HG02759 (cell line): ENCODE data around the gene ZNF576.
"Not testable (repeated sequence)": the region's sequence is repeated elsewhere in the genome, so short reads cannot be mapped to it uniquely, and the experiment has no call there.

Experiments
- ATAC-seq: cut with Tn5 transposase; IDR thresholded peaks from one replicate; pipeline ENCODE4 v1.9.1; 2021; ENCODE audit warnings: mild to moderate bottlenecking, moderate library complexity; ENCODE audit not compliant: unreplicated experiment

ZNF576 gene

DNA sequence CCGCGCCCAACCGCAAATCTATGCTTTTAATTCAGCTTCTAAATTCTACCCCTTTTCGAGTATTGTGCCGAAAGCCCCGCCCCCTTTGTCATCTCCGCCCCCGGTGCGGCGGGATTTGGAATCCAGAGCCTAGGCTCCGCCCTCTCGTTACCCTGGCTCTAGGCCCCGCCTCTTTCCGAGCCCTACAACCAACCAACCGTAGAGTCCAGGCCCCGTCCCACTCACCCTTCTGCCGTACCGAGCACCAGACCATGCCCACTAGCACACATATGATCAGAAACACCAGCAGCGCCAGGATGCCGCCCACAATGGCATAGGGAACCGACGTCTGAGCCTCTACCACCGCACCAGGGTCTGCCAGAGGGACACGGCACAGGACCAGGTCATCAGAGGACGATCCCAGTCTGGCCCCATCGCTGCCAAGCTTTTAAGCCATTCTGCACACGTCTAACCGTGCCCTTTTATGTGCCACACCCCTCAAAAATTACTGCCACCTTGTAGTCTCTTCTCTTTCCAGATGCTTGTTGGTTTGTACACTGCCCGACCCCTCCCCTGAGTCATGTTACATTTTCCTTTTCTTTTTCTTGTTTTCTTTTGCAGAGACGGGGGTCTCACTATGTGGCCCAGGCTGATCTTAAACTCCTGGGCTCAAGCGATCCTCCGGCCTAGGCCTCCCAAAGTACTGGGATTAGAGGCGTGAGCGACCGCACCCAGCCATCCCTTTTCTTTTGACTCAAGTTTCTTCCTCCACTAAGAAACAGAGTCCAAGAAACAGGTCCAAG lies 27.7 kb downstream of the ZNF576 start:
- ATAC-seq: no peak

DNA sequence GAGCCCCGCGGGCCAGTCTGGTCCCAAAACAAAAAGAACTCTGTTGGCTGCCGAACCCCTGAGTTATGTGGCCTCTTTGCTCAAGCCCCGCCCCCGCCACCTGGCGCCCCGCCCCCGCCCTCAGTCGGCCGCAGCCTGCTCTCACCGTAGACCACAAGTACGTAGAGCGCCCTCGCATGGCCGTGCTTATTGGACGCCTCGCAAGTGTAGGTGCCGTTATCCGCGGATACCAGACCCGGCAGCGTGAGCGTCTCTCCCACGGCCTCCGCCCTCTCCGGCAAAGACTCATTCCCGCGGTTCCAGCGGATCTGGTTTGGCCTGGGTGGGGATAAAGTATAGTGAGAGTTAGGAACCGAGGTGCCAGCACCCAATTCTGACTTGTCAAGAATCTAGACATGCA lies 28.5 kb downstream of the ZNF576 start:
- ATAC-seq: peak; percentile 44

GRCh38 chr19:43625918-43626579 lies 29.7 kb downstream of the ZNF576 start:
- ATAC-seq: no peak

GRCh38 chr19:43626838-43627237 lies 30.4 kb downstream of the ZNF576 start:
- ATAC-seq: no peak

- no peak for ATAC-seq
These were observed 32.4 kb downstream of the ZNF576 start for GRCh38 chr19:43628646-43629326.

GRCh38 chr19:43631491-43631890 lies 35.1 kb downstream of the ZNF576 start:
- no peak for ATAC-seq

DNA sequence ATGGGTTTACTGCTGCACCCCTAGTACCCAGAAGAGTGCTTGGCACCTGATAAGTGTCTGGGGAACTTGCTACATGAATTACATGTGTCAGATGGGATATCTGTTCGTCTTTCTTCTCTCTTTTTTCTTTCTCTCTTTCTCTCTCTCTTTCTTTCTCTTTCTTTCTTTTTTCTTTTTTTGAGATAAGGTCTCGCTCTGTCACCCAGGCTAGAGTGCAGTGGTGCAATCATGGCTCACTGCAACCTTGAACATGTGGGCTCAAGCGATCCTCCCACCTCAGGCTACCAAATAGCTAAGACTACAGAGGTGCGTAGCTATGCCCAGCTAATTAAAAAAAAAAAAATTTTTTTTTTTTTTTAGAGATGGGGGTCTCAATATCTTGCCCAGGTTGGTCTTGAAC lies 37.1 kb downstream of the ZNF576 start:
- ATAC-seq: no peak

- ATAC-seq: no peak
These were observed 37.7 kb downstream of the ZNF576 start for GRCh38 chr19:43634068-43634467.

DNA sequence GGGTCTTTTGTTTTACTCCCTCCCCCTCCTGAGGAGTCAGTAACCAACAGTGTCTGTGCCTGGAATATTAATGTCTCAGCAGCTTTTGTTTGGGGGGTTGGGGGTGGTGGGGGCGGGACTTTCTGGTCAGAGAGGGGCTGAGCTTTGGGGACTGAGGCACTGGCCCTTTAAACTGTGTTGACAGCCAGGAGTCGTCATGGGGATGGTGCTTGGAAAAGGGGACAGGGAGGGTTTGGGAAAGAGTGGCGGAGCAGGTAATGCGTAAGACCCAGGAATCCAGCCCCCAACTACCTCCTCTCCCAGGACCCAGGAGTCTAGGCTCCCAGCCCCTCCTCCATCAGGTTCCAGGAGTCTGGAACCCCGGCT lies 38.1 kb downstream of the ZNF576 start:
- no peak for ATAC-seq

DNA sequence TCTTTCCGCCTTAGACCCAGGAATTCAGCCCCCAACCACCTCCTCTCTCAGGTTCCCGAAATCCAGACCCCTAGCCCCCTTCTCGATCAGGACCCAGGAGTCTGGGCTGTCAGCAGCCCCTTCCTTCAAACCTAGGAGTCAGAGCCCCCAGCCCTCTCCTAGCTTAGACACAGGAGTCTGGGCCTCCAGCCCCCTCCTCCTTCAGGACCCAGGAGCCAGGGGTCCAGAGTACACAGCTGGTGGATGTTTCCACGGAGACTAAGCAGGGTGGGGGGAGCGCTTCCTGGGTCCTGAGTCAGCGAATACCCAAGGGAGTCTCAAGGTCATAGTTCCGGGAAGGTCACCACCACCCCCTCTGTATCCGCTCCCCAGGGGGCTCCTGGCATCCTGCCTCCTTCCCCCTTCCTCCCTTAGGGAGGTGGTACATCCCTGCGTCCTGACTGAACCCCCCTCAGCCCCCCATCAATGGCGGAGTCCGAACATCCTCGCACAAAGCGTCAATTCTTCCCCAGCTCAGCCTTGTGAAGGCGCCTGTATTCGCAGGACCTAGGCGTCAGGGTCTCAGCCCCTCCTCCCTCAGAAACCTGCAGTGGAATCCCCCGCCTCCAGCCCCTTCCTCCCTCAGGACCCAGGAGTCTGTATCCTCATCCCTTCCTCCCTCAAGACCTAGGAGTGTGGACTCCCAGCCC lies 38.6 kb downstream of the ZNF576 start:
- ATAC-seq: no peak

DNA sequence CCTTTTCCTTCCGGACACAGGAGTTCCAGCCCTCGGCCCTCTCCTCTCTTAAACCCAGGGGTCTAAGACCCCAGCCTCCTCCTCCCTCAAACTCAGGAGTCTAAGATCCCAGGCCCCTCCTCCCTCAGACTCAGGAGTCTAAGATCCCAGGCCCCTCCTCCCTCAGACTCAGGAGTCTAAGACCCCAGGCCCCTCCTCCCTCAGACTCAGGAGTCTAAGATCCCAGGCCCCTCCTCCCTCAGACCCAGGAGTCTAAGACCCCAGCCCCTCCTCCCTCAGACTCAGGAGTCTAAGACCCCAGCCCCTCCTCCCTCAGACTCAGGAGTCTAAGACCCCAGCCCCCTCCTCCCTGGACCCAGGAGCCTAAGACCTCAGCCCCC lies 39.2 kb downstream of the ZNF576 start:
- ATAC-seq: not testable (repeated sequence)

DNA sequence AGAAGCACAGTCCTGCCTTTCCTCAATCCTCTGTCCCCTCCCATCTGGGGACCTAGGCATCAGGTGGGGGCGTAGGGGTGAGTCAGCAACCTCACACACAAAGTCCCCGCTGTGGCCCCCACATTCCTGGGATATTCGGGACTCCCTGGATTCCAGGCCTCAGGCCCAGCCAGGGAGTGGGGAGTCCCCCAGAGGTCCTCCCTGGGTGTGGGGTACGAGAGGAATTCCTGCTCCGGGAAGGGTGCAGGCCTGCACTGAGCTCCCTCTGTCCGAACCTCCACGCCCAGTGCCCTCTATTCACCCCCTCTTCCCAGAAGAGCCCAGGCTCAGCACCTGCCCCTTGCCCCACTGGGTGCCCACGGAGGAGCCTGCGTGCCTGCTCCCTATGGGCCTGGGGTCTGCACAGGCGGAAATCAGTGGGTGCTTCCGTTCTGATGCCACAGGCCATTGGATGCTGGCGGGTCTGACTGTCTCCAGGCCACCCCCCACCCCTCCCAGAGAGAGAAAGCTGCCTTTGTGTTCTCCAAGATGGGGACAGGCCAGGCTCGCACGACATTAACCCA lies 39.8 kb downstream of the ZNF576 start:
- no peak for ATAC-seq

DNA sequence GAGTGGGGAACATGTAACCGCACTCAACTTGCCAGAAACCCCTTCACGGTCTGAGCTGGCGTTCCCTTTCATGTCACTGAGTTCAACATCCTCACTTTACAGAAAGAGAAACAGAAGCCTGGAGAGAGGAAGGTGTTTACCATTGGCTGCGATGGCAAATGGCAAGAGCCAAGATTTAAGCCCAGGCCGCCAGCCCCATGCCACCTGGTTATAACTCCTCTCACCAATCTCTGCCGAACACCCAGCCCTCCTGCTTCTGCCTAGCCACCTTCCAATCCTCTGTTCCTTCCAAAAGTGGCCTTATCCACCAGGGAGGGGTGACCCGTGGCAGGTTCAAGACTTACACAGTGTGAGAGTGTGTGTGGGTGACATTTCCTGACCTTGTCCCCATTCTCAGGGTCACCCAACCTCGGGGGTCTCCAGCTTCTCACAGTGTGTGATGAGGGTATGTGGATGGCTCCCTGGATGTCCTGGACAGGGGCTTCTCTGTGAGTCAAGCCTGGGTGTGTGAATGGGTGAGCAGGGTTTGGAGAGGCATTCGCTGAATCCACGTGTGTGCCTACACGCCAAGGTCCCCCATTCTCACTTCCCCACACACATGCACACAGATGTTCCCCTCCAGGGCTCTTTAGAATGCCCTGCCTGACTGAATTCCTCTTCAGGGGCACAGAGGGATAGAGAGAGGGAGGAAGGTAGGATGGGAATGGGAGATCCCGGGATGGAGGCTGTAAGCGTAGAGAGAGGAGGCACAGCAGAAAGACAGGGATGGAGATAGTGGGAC lies 42.0 kb downstream of the ZNF576 start:
- no peak for ATAC-seq

- no peak for ATAC-seq
These were observed 42.7 kb downstream of the ZNF576 start for GRCh38 chr19:43638995-43639518.

DNA sequence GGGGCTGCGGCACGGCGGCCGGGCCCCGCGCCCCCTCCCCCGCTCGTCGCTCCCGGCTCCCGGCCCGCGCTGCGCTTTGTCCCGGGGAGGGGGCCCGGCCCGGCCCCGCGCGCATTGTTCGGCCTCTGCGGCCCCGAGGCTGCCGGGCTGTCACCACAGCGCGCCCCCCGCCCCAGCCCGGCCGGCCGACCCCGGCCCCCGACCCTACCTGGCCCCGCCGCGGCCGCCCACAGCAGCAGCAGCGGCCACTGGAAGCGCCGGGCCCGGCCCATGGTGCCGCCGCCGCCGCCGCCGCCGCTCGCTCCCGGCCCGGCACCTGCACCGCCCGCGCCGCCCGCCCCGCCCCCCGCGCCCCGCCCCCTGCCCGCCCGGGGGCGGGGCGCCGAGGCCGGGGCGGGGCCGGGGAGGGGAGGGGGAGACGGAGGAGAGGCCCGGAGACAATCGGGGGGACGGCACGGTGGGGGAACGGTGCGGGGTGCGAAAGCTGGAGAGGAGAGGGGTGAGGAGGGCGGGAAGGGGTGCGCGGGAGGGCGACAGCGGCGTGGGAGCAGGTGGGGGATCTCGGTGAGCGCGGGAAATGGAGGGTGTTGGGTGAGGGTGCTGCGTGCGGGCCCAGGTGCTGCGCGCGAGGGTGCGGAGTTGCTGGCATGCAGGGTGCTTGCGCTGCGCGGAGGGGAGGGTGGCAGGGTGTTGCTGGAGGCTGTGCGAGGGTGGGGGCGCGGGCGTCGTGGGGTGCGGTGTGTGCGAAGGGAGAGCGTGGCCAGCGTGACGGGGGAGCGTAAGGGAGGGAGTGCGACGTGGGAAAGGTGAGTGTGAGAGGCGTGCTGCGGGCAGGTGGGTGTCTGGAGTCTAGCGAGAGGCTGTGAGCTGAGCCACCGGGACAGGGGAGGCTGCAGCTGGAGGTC lies 43.4 kb downstream of the ZNF576 start, which contains the start of gene CADM4:
Gene CADM4 (minus strand): TSS at position 332 of the 905 bp plus-strand sequence. CDS start 60 bp downstream, at position 272.
- ATAC-seq: no peak

GRCh38 chr19:43640424-43640757 lies 44.0 kb downstream of the ZNF576 start:
- no peak for ATAC-seq

GRCh38 chr19:43641333-43641732 lies 44.9 kb downstream of the ZNF576 start:
- ATAC-seq: no peak

- ATAC-seq: no peak
These were observed 46.1 kb downstream of the ZNF576 start for GRCh38 chr19:43642531-43642930.

- no peak for ATAC-seq
These were observed 46.9 kb downstream of the ZNF576 start for GRCh38 chr19:43643326-43643725.
